ENCODE measurements around the gene NEGR1.

NEGR1 gene

DNA sequence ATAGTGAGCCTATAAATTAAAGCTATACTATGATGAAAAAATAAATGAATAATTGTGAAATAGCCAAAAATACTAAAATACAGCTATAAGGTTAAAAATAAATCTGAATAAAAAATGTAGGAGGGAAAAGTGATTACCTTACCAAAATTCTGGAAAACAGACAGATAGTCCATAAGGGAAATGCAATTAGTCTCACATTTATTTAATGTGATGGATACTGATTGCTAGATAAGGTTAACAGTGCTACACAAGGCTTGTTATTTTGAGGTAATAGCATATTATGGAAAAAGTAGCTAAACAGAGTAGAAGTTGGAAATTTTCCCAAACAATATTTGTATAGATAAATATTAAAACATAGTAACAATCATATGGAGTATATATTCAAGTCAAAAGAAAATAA, 413.0 kb downstream of the NEGR1 start:
- no peak for DNase-seq (ENCODE audit: extremely low read depth in 1 of 2, low read depth in 1 of 2)

DNA sequence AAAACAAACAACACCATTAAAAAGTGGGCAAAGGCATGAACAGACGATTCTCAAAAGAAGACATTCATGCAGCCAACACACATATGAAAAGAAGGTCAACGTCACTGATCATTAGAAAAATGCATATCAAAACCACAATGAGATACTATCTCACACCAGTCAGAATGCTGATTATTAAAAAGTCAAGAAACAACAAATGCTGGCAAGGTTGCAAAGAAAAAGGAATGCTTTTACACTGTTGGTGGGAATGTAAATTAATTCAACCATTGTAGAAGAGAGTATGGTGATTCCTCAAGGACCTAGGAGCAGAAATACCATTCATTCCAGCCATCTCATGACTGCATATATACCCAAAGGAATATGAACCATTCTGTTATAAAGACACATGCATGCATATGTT, 419.6 kb downstream of the NEGR1 start:
- no peak for DNase-seq (ENCODE audit: extremely low read depth in 1 of 2, low read depth in 1 of 2)

GRCh38 chr1:71861022-71861421, 421.3 kb downstream of the NEGR1 start:
- DNase-seq (ENCODE audit: extremely low read depth in 1 of 2, low read depth in 1 of 2): no peak

DNA sequence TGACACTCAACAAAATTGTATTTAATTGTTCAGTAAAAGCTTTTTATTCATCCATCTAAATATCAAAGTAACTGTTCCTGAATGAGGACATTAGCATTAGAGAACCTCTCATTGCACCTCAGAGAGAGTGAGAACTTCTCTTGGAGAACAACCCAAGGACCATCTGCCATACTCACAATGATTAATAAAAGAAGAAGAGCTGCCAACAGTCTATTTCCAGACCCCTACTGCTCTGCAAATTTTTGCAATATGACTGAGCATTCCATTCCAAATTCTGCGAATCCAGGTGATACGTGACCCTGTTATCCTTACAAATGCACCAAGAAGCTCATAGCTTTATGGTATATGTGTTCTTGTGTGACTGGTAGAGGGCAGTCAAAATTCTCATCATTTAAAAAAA, 422.5 kb downstream of the NEGR1 start:
- no peak for DNase-seq (ENCODE audit: extremely low read depth in 1 of 2, low read depth in 1 of 2)

GRCh38 chr1:71857862-71858261, 424.5 kb downstream of the NEGR1 start:
- no peak for DNase-seq (ENCODE audit: extremely low read depth in 1 of 2, low read depth in 1 of 2)

DNA sequence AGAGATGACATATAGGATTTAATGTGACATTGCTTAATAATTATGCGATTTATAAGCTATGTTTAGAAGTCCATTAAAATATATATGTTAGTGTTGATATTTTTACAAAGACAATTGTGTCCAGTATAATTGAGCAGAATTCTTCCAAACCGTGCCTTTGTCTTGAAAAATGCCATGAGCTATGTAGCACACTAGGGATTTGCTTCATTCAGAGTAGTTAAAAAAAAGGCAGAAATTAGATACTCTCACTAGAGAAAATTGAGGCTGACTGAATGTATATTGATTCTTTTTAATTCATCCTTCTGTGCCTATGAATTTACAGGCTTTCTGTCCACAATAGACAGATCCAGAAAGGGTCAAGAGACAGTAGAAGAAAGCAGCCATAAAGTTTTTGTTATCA, 429.0 kb downstream of the NEGR1 start:
- no peak for DNase-seq (ENCODE audit: extremely low read depth in 1 of 2, low read depth in 1 of 2)

GRCh38 chr1:71850936-71851335, 431.4 kb downstream of the NEGR1 start:
- DNase-seq (ENCODE audit: extremely low read depth in 1 of 2, low read depth in 1 of 2): no peak

GRCh38 chr1:71850515-71850914, 431.8 kb downstream of the NEGR1 start:
- DNase-seq (ENCODE audit: extremely low read depth in 1 of 2, low read depth in 1 of 2): no peak

- no peak for DNase-seq (ENCODE audit: extremely low read depth in 1 of 2, low read depth in 1 of 2)
These were observed 439.3 kb downstream of the NEGR1 start for GRCh38 chr1:71843012-71843411.

GRCh38 chr1:71839876-71840275, 442.5 kb downstream of the NEGR1 start:
- DNase-seq (ENCODE audit: extremely low read depth in 1 of 2, low read depth in 1 of 2): no peak

GRCh38 chr1:71836904-71837303, 445.4 kb downstream of the NEGR1 start:
- DNase-seq (ENCODE audit: extremely low read depth in 1 of 2, low read depth in 1 of 2): no peak

DNA sequence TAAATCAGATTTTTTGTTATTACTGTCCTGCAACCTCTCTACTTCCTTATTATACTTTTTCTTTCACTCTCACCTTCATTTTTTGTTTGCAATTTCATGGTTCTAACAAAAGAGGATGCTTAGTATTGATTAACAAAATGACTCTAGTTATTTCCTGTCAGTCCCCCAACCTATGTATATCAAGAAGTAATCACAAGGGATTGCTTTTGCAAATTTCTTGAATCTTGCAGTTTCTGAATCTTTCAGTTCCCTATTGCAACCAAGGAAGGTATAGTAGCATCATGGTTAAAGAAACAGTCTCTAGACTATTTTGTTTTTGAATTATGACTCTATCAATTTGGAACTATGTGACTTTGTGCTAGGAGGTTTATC, 446.9 kb downstream of the NEGR1 start:
- no peak for DNase-seq (ENCODE audit: extremely low read depth in 1 of 2, low read depth in 1 of 2)

DNA sequence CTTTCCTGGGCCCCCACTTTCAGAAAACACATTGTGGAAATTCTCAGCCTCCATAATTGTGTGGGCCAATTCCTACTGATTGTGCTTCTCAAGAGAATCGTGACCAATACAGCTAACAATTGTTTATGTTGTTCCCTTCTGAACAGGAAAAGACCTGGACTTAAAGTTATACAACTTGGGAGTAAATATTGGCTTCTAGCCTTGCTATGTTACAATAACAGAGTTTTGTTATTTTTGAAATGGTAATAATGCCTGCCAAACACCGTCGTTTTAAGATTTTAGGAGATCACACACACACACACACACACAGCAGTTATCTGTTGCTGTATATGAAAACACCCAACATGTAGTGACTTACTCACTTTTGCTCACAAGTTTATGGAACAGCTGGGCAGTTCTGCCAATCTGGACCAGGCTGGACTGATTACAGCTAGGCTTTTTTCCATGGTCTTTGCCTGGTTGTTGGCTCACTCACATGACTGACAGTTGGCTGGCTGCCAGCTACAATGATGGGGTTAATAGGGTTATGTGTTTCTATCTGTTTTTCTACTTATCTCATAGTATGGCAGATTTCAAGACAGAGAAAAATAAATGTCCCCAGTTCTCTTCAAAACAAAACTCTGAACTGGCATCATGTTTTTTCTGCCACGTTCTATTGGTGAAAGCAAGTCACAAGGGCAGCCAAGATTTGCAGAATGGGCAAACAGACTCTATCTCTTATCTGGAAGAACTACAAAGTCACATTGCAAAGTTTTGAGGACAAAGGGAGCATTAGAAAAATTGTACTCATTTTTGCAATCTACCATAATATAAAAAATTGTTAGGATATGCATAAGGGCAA, 447.5 kb downstream of the NEGR1 start:
- no peak for DNase-seq (ENCODE audit: extremely low read depth in 1 of 2, low read depth in 1 of 2)

- no peak for DNase-seq (ENCODE audit: extremely low read depth in 1 of 2, low read depth in 1 of 2)
These were observed 450.7 kb downstream of the NEGR1 start for GRCh38 chr1:71831646-71832045.

DNA sequence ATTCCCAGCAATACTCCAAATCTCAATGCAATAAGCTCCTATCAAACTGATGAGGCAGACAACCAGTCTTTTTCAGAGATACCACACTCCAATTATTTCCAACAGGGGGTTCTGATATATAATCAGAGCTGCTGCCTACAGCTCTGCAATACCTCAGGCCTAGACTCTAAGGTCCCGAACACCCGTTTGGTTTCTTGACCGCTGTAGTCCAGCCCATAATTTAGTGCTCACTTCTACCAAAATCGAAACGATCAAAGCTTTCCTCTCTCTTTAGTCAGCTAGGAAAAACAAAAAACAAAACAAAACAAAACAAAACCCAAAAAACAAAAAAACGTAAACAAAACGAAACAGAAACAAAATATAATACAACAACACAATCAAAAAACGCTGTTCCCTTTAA, 453.0 kb downstream of the NEGR1 start:
- no peak for DNase-seq (ENCODE audit: extremely low read depth in 1 of 2, low read depth in 1 of 2)

- DNase-seq (ENCODE audit: extremely low read depth in 1 of 2, low read depth in 1 of 2): no peak
These were observed 453.8 kb downstream of the NEGR1 start for GRCh38 chr1:71828431-71829012.

- no peak for DNase-seq (ENCODE audit: extremely low read depth in 1 of 2, low read depth in 1 of 2)
These were observed 458.5 kb downstream of the NEGR1 start for GRCh38 chr1:71823708-71824305.

- DNase-seq (ENCODE audit: extremely low read depth in 1 of 2, low read depth in 1 of 2): no peak
These were observed 465.3 kb downstream of the NEGR1 start for GRCh38 chr1:71817028-71817427.

- DNase-seq (ENCODE audit: extremely low read depth in 1 of 2, low read depth in 1 of 2): no peak
These were observed 473.3 kb downstream of the NEGR1 start for GRCh38 chr1:71809085-71809484.

- DNase-seq (ENCODE audit: extremely low read depth in 1 of 2, low read depth in 1 of 2): no peak
These were observed 478.2 kb downstream of the NEGR1 start for GRCh38 chr1:71804140-71804539.

GRCh38 chr1:71796006-71796405, 486.3 kb downstream of the NEGR1 start:
- DNase-seq (ENCODE audit: extremely low read depth in 1 of 2, low read depth in 1 of 2): no peak

GRCh38 chr1:71792264-71792663, 490.1 kb downstream of the NEGR1 start:
- no peak for DNase-seq (ENCODE audit: extremely low read depth in 1 of 2, low read depth in 1 of 2)
